IMR-90 (cell line): ENCODE results near the gene GAS7. TPM values are rescaled to one million over a fixed set of nuclear protein-coding genes. Genes with fewer than 3 reads are reported as not detected.

Source experiments
- ATAC-seq: fragments of 200-7000 bp; cut with Tn5 transposase; 2 replicates; pipeline ENCODE4 v1.9.1; 2020; ENCODE audit warnings: low read depth, mild to moderate bottlenecking, moderate library complexity
- BruUV-seq: library from RNA; stranded (reverse); fragments of 400-500 nt; replicated peaks from 2 replicates; lab custom pipeline; 2021; lab: Mats Ljungman, UMichigan
- CTCF ChIA-PET: fragments of 300-600 bp; formaldehyde crosslinking; extraction: SDS; loops from one replicate; lab custom pipeline; 2021; ENCODE audit warnings: antibody characterized with exemption; lab: Yijun Ruan, JAX
- POLR2A ChIA-PET: fragments of 300-600 bp; sonication (Branson Sonifier 250); formaldehyde crosslinking; loops from one replicate; lab custom pipeline; 2022; ENCODE audit warnings: antibody characterized with exemption; ENCODE audit not compliant: unreplicated experiment; lab: Charles Lee
- DNase-seq: peaks from one replicate; pipeline ENCODE4 v3.0.0; 2013
- H2AFZ ChIP-seq: replicated peaks from 2 replicates; pipeline ENCODE3; 2013; ENCODE audit warnings: low read length, mild to moderate bottlenecking; ENCODE audit not compliant: poor library complexity
- H2AK5ac ChIP-seq: 2 replicates; pipeline ENCODE4 v1.6.1; 2013; ENCODE audit warnings: low read depth, low read length, inconsistent platforms
- H2AK9ac ChIP-seq: replicated peaks from 2 replicates; pipeline ENCODE3; 2013; ENCODE audit warnings: mild to moderate bottlenecking, low read depth, low read length, moderate library complexity; ENCODE audit not compliant: poor library complexity
- H2BK120ac ChIP-seq: 2 replicates; pipeline ENCODE4 v1.6.1; 2013; ENCODE audit warnings: low read depth, low read length, inconsistent platforms
- H2BK15ac ChIP-seq: 3 replicates; pipeline ENCODE4 v1.6.1; 2013; ENCODE audit warnings: low read depth, low read length, inconsistent platforms
- H2BK20ac ChIP-seq: 2 replicates; pipeline ENCODE4 v1.6.1; 2013; ENCODE audit warnings: low read depth, mild to moderate bottlenecking, inconsistent platforms, low read length, moderate library complexity
- H2BK5ac ChIP-seq: 2 replicates; pipeline ENCODE4 v1.6.1; 2013; ENCODE audit warnings: mild to moderate bottlenecking, low read depth, low read length, inconsistent platforms; ENCODE audit not compliant: poor library complexity, severe bottlenecking
- H3K14ac ChIP-seq: replicated peaks from 2 replicates; pipeline ENCODE4 v1.6.1; 2013; ENCODE audit warnings: low read depth, low read length, inconsistent platforms
- H3K18ac ChIP-seq: 2 replicates; pipeline ENCODE4 v1.6.1; 2013; ENCODE audit warnings: low read depth, low read length, control low read depth
- H3K23ac ChIP-seq: 2 replicates; pipeline ENCODE4 v1.6.1; 2013; ENCODE audit warnings: low read depth, low read length, inconsistent platforms
- H3K27ac ChIP-seq: 2 replicates; pipeline ENCODE4 v1.5.1; 2013; ENCODE audit warnings: mild to moderate bottlenecking, control low read depth, low read length; ENCODE audit not compliant: insufficient read depth
- H3K27me3 ChIP-seq: 2 replicates; pipeline ENCODE4 v1.6.1; 2013; ENCODE audit warnings: low read length; ENCODE audit not compliant: control insufficient read depth, insufficient read depth
- H3K36me3 ChIP-seq: 2 replicates; pipeline ENCODE4 v1.6.1; 2013; ENCODE audit warnings: low read length, mixed read lengths; ENCODE audit not compliant: control insufficient read depth, insufficient read depth
- H3K4ac ChIP-seq: 2 replicates; pipeline ENCODE4 v1.6.1; 2013; ENCODE audit warnings: low read depth, low read length, inconsistent platforms
- H3K4me1 ChIP-seq: 2 replicates; pipeline ENCODE4 v1.6.1; 2013; ENCODE audit warnings: low read length, mixed read lengths; ENCODE audit not compliant: control insufficient read depth, insufficient read depth
- H3K4me2 ChIP-seq: 2 replicates; pipeline ENCODE4 v1.6.1; 2013; ENCODE audit warnings: low read depth, mild to moderate bottlenecking, control low read depth, low read length, moderate library complexity
- H3K4me3 ChIP-seq: 2 replicates; pipeline ENCODE4 v1.5.1; 2013; ENCODE audit warnings: low read depth, mild to moderate bottlenecking, control low read depth, low read length, moderate library complexity; ENCODE audit not compliant: insufficient read depth
- H3K56ac ChIP-seq: 2 replicates; pipeline ENCODE4 v1.6.1; 2013; ENCODE audit warnings: low read length, inconsistent platforms; ENCODE audit not compliant: insufficient read depth; ENCODE audit errors: extremely low read depth
- H3K79me1 ChIP-seq, 2 experiments: 2 replicates each; pipeline ENCODE4 v1.6.1; 2013; ENCODE audit warnings: low read length in 2 of 2, inconsistent platforms in 1 of 2, low read depth in 1 of 2
- H3K9ac ChIP-seq: 2 replicates; pipeline ENCODE4 v1.6.1; 2013; ENCODE audit warnings: low read depth, low read length, control low read depth
- H3K9me1 ChIP-seq: 2 replicates; pipeline ENCODE4 v1.6.1; 2013; ENCODE audit warnings: low read length, inconsistent platforms; ENCODE audit not compliant: insufficient read depth
- H3K9me3 ChIP-seq: 2 replicates; pipeline ENCODE4 v1.6.1; 2013; ENCODE audit warnings: low read length; ENCODE audit not compliant: control insufficient read depth, insufficient read depth
- H4K20me1 ChIP-seq: 2 replicates; pipeline ENCODE4 v1.6.1; 2013; ENCODE audit warnings: low read length, inconsistent platforms; ENCODE audit not compliant: insufficient read depth
- H4K5ac ChIP-seq: 2 replicates; pipeline ENCODE4 v1.6.1; 2013; ENCODE audit warnings: mild to moderate bottlenecking, low read depth, low read length, control low read depth
- H4K8ac ChIP-seq, 2 experiments: 2 replicates each; pipeline ENCODE4 v1.6.1; 2013; ENCODE audit warnings: low read depth in 2 of 2, low read length in 2 of 2, control low read depth in 1 of 2, inconsistent platforms in 1 of 2
- H4K91ac ChIP-seq: 2 replicates; pipeline ENCODE4 v1.6.1; 2013; ENCODE audit warnings: low read depth, low read length, inconsistent platforms; ENCODE audit not compliant: insufficient read depth
- MXI1 ChIP-seq: IDR thresholded peaks from 2 replicates; pipeline ENCODE4 v1.6.1; 2012; ENCODE audit warnings: low read depth, mild to moderate bottlenecking, low read length, moderate library complexity, borderline replicate concordance
- WGBS, 2 experiments: methylation state at CpG; one replicate each; pipeline versions ENCODE4 v1.1.5 to v1.1.7; 2013; ENCODE audit warnings: missing lambda C conversion rate in 2 of 2; ENCODE audit not compliant: insufficient read length in 1 of 2; ENCODE audit errors: extremely low coverage in 2 of 2; 5-methylcytosine and 5-hydroxymethylcytosine counted together
- dilution Hi-C: fragments of 300-500 bp; cut with HindIII; formaldehyde crosslinking; loops from one replicate; pipeline ENCODE4 v1.14.3; 2018; ENCODE audit warnings: low sequenced_read_pairs; ENCODE audit not compliant: unreplicated experiment
- in situ Hi-C: fragments of 300-500 bp; cut with MboI; formaldehyde crosslinking; loops from 3 replicates; pipeline ENCODE4 v1.14.3; 2019; ENCODE audit warnings: low sequenced_read_pairs, inconsistent platforms, mixed read lengths
- intact Hi-C: fragments of 100-400 bp; cut with micrococcal nuclease; formaldehyde crosslinking; loops from 2 replicates; pipeline ENCODE4 v1.10.0; 2022
- polyA plus RNA-seq, 3 experiments: library from polyadenylated mRNA; depleted of rRNA; stranded (reverse); fragments of >200 nt; gene quantifications; 2 replicates each; pipeline ENCODE4 v1.2.3, GENCODE V29; 2012; ENCODE audit warnings: low replicate concordance in 1 of 3
- total RNA-seq: library from RNA; depleted of rRNA; stranded (reverse); fragments of >200 nt; gene quantifications from 2 replicates; pipeline ENCODE4 v1.2.3, GENCODE V29; 2012
- TF ChIP-seq, protein P1 (sequence below): conservative IDR thresholded peaks from 2 replicates; pipeline ENCODE4 v1.5.1; 2012; ENCODE audit warnings: mild to moderate bottlenecking, low read depth, low read length, improper control_type of control experiment

Gene GAS7
- total and polyA plus RNA-seq, 2 of the 4 experiments (the other 2 are of a cell fraction), result 4.6 to 5.0 TPM

DNA sequence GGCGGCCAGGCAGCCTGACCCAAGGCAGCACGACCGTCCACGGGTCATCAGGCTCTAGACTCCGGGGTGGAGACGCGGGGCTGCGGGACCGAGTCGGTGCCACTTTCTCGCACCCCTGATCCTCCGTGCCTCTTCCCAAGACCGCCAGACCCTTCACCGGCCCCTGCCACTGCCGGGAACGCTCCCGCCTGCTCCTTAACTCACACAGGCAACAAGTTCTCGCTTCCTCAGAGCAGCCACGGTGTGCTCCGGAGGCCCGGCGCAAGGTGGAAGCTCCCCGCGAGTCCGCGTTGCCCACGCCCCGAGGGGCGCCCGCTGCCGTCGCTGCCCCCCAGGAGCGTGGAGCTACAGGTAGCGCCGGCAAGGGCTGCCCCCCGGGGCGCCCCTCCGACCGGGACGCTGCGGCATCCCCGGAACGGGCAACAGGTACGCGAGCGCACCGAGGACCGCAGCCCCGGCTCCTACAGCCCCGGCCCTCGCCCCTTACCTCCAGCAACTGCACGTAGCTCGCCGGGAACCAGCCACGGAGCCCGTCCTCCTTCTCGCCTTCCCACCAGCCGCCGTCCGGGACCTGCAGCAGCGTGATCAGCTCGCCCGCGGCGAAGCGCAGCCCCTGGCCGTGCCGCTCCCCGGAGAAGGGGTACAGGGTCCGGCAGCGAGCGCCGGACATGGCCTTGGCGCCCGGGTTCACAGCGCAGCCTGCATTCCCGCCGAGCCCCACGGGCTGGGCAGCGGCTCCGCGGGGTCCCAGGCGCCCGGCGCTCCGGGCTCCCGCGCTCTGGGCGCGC lies 491 bp downstream of the GAS7 start:
- Histone ChIP-seq H2AK9ac (peak overlapping the region; percentile 91), H3K18ac (no peak overlapping the region; the same call in 1 of the 2 replicates), H4K8ac (0 out of 4 replicates have a peak overlapping the region, but pooled peaks of 1 of the 2 experiments have one; percentile 6), H2BK20ac (no peak overlapping the region), H2BK5ac (no peak overlapping the region), H3K9ac (peak overlapping the region; percentile 58), H3K14ac (peak overlapping the region; percentile 36; the same call in 1 of the 2 replicates), H3K36me3 (no peaks in the 10 kb centered on the region), H3K56ac (no peak overlapping the region), H2AFZ (peak overlapping the region; percentile 88), H3K4me3 (peak overlapping the region; percentile 67), H3K4ac (no peak overlapping the region), H2BK15ac (no peak overlapping the region; the same call in 2 of the 3 replicates), H3K27ac (no peak overlapping the region), H4K91ac (no peak overlapping the region), H3K23ac (peak overlapping the region; percentile 73; the same call in 1 of the 2 replicates), H3K79me1 (peaks cover 0 to 5% of the 10 kb centered on the region in 2 experiments; a peak in 2 of 4 replicates), H3K9me1 (peaks cover 4% of the 10 kb centered on the region; the same call in 1 of the 2 replicates), H4K20me1 (peaks cover 3% of the 10 kb centered on the region; the same call in 1 of the 2 replicates), H4K5ac (no peak overlapping the region), H3K4me2 (peak overlapping the region; percentile 82), H2BK120ac (no peak overlapping the region), H3K27me3 (peaks cover 4% of the 10 kb centered on the region), H2AK5ac (no peak overlapping the region), H3K9me3 (peaks cover 6% of the 10 kb centered on the region), H3K4me1 (peaks cover 8% of the 10 kb centered on the region; the same call in 1 of the 2 replicates)
- POLR2A ChIA-PET, result interaction anchor here (0.6 kb wide), 1 partner anchor 93 kb away, joined by 3 read pairs; no protein-coding TSS in a partner anchor
- WGBS, 2 experiments, result 0% methylated on average over 15 of the region's 90 CpGs; no CpG with 5 or more reads in 1 of the 2 experiments
- no TSS peak for BruUV-seq
- TF ChIP-seq, protein P1, sequence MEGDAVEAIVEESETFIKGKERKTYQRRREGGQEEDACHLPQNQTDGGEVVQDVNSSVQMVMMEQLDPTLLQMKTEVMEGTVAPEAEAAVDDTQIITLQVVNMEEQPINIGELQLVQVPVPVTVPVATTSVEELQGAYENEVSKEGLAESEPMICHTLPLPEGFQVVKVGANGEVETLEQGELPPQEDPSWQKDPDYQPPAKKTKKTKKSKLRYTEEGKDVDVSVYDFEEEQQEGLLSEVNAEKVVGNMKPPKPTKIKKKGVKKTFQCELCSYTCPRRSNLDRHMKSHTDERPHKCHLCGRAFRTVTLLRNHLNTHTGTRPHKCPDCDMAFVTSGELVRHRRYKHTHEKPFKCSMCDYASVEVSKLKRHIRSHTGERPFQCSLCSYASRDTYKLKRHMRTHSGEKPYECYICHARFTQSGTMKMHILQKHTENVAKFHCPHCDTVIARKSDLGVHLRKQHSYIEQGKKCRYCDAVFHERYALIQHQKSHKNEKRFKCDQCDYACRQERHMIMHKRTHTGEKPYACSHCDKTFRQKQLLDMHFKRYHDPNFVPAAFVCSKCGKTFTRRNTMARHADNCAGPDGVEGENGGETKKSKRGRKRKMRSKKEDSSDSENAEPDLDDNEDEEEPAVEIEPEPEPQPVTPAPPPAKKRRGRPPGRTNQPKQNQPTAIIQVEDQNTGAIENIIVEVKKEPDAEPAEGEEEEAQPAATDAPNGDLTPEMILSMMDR, result no peak
- peak; percentile 26; the same call in 1 of the 2 replicates for TF ChIP-seq MXI1
- DNase-seq (no peak), ATAC-seq (peak; percentile 57)
- CTCF ChIA-PET, result interaction anchor here (1.3 kb wide), 1 partner anchor 29 kb away, joined by 3 read pairs; no protein-coding TSS in a partner anchor
- in situ Hi-C loops, result no loop called here
- dilution Hi-C loops, result no loop called here
- intact Hi-C loops, result loop anchor here (2.0 kb wide), 1 partner anchor 69 kb away; no protein-coding TSS in a partner anchor
